Measurements from ENCODE around the gene FUS.

DNA sequence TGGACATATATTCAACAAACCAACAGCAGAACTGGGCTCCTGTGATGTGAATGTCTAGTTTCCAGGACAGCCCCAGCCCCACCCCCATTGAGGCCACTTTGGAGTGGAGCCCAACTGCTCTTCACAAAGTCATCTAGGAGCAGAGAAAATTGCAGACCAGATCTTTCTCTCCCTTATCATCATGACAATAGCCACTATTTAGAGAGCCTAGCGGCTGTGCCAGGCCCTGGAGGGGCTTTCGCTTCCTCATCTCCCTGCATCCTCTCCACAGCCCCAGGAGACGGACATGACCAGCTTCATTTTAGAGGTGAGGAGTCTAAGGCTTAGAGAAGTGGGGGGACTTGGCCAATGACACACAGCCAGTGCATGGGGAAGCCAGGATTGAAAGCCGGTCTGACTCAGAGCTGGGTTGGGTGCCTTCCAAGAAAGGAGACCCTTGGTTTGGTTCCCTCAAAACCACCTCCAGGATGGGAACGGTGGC is 45.8 kb upstream of the FUS start:
- TF ChIP-seq, protein P1, sequence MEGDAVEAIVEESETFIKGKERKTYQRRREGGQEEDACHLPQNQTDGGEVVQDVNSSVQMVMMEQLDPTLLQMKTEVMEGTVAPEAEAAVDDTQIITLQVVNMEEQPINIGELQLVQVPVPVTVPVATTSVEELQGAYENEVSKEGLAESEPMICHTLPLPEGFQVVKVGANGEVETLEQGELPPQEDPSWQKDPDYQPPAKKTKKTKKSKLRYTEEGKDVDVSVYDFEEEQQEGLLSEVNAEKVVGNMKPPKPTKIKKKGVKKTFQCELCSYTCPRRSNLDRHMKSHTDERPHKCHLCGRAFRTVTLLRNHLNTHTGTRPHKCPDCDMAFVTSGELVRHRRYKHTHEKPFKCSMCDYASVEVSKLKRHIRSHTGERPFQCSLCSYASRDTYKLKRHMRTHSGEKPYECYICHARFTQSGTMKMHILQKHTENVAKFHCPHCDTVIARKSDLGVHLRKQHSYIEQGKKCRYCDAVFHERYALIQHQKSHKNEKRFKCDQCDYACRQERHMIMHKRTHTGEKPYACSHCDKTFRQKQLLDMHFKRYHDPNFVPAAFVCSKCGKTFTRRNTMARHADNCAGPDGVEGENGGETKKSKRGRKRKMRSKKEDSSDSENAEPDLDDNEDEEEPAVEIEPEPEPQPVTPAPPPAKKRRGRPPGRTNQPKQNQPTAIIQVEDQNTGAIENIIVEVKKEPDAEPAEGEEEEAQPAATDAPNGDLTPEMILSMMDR (conservative IDR thresholded peaks at IDR 0.05; ENCODE audit: low read depth in 2 of 2): no peak
- no peak for TF ChIP-seq STAT1 (IDR thresholded peaks at IDR 0.05; ENCODE audit: unreplicated experiment)
- no peak for TF ChIP-seq EZH2 (IDR thresholded peaks at IDR 0.05; ENCODE audit: low read depth, unreplicated experiment)
- TF ChIP-seq CREB1 (CRISPR knock-in tag; IDR thresholded peaks at IDR 0.05; ENCODE audit: low read depth): no peak
